Peyer's patch (tissue), 4 donors: ENCODE results near the gene LIN37.

Source experiments
- POLR2A ChIP-seq, 2 donors: fragments of 450-650 bp; IDR thresholded peaks; one replicate each; pipeline ENCODE4 v1.5.1; 2017; ENCODE audit warnings: antibody characterized with exemption in 2 of 2, mild to moderate bottlenecking in 2 of 2, moderate library complexity in 2 of 2
- TF ChIP-seq, protein P1 (sequence below), 6 experiments: fragments of 450-650 bp in 4 of 6; fragments of 200-600 bp in 2 of 6; sonication (generic) in 1 of 6; IDR thresholded peaks; one replicate each; pipeline ENCODE4 v1.5.1; 2017 to 2019; ENCODE audit warnings: antibody characterized with exemption in 6 of 6, mild to moderate bottlenecking in 3 of 6, moderate library complexity in 1 of 6

DNA sequence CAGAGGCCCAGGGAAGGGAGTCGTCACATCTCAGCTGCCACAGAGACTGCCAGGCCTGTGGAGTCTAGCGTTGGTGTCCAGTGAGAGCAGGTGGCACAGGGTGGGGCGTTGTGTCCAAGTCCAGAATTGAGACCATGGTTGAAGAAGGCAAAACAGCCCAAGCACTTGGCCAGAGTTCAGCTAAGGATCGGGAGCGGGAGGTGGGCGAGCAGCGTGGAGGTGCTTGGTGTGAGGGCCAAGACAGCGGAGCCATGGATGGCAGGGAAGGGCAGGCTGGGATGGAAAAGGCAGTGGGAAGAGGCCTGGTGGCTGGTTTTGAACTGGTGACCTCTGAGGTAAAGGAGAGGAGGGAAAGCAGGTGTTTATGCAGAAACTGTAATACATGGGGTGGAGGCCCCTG is 14.1 kb upstream of the LIN37 start:
- TF ChIP-seq, protein P1, sequence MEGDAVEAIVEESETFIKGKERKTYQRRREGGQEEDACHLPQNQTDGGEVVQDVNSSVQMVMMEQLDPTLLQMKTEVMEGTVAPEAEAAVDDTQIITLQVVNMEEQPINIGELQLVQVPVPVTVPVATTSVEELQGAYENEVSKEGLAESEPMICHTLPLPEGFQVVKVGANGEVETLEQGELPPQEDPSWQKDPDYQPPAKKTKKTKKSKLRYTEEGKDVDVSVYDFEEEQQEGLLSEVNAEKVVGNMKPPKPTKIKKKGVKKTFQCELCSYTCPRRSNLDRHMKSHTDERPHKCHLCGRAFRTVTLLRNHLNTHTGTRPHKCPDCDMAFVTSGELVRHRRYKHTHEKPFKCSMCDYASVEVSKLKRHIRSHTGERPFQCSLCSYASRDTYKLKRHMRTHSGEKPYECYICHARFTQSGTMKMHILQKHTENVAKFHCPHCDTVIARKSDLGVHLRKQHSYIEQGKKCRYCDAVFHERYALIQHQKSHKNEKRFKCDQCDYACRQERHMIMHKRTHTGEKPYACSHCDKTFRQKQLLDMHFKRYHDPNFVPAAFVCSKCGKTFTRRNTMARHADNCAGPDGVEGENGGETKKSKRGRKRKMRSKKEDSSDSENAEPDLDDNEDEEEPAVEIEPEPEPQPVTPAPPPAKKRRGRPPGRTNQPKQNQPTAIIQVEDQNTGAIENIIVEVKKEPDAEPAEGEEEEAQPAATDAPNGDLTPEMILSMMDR (IDR thresholded peaks at IDR 0.05): no peak
- no peak for TF ChIP-seq POLR2A (IDR thresholded peaks at IDR 0.05)
